Putamen (tissue), 1 donor: ENCODE results near the gene NISCH.

Experiments
- DNase-seq: peaks from one replicate; pipeline ENCODE4 v3.0.0-alpha.2; 2016; ENCODE audit warnings: low spot score

NISCH gene

DNA sequence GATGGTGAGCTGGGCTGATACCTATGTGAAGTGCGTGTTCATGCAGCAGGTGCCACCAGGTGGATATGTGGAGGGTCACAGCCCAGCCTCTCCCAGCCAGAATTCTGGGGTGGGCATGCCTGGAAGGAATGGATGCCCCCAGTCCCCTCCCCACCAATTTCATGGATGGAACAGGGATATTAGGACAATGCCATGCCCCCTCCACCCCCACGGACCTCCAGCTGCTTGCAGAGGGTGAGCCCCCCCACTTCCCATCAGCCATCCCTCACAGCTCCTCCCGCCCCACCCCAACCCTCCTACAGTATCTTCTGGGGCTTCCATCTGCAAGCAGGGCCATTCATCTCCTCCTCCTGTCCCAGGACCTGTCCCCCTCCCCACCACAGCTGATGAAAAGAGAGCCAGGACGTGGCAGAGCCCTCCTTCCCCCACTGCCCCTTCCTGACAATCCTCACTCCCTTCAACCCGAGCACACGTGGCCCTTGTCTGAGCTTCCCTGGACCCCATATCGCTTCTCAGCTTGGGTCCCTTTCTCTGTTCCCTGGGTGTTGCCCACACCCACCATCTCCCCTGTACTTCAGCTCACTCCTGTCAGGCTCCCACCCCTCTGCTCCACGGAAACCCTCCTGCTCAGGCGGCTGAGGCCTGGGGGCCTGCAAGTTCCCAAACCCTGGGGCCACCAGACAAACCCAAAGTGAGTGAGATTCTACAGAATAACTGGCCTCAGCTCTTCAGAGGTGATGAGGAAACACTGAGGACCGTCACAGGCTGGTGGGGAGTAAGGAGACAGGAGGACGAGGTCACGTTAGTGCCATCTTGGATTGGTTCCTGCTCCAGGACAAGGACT, 7.7 kb upstream of the NISCH start:
- no peak for DNase-seq

DNA sequence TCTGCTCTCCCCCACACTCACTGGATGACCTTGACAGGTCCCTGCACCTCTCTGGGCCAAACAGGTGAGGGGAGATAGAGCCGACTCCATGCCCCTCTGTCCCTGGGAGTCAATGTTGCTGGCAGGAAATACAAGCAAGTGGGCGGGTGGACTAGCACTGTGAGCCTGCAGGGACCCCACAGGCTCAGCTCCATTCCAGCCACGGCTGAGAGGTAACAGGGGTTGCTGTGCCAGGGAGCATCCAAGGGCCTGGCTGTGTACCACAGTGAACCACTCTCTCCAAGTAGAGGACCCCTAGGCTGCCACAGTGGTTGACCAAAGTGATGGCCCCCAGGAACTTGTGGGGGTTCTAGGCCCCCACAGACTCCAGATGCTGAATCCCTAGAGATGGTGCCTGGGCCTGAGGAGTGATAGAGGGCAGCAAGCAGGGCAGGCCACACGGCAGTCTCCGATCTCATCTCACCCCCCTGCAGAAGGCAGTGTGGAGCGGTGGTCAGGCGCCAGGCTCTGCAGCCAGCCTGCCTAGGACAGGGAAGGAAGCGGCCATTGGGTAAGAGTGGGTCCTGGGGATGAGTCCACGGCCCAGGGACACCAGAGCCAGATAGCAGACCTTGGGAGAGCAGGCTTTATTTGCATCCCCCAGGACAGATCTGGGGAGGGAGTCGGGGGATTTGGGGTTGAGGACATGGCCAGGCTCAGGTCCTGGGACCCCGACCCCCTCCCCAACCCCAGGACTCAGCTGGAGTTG, 4.7 kb upstream of the NISCH start:
- DNase-seq: no peak

DNA sequence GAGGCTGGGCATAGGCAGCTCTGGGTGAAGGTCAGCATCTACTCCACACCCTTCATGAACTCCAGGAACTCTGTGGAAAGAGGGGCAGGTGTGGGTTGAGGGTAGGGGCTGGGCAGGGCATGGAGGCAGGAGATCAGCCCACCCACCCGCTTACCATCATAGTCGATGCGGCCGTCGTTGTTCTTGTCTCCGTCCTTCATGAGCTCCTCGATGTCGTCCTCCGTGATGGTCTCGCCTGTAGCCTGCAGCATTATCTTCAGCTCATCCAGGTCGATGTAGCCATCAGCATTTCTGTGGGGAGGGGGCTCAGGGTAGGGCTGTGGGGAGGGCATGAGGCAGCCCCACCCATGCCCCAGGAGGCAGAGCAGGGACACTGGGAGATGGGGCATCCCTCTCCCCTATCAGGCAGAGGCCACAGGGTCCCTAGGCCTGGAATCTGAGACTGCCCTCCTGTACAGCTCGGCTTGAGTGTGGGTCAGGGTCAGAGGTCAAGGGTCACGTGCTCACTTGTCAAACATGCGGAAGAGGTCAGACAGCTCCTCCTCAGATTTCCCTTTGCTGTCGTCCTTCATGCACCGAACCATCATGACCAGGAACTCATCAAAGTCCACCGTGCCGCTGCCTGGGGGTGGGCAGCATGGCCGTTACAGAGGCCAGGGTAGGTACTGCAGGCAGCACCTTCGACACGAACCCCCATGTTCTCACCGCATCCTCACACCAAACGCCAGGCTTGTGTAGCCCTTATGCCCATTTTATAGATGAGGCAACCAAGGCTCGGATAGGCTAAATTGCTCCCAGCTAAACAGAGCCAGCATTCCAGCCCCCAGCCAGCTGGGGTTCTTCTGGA, 3.9 kb upstream of the NISCH start:
- DNase-seq: no peak

DNA sequence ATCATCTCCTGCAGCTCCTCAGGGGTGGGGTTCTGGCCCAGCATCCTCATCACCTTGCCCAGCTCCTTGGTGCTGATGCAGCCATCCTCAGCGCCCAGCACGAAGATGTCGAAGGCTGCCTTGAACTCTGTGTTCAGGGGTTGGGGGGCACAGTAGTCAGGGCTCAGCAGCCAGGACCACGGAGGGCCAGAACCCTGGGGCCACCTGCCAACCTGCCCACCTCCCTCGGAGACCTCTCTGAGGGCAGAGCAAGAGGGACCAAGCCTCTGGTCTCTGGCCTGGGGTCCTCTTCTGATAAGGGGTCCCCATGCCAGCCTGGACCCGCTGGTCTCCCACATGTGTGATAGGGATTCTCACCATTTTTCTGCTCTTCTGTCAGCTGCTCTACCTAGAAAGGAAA, 3.3 kb upstream of the NISCH start:
- DNase-seq: no peak

DNA sequence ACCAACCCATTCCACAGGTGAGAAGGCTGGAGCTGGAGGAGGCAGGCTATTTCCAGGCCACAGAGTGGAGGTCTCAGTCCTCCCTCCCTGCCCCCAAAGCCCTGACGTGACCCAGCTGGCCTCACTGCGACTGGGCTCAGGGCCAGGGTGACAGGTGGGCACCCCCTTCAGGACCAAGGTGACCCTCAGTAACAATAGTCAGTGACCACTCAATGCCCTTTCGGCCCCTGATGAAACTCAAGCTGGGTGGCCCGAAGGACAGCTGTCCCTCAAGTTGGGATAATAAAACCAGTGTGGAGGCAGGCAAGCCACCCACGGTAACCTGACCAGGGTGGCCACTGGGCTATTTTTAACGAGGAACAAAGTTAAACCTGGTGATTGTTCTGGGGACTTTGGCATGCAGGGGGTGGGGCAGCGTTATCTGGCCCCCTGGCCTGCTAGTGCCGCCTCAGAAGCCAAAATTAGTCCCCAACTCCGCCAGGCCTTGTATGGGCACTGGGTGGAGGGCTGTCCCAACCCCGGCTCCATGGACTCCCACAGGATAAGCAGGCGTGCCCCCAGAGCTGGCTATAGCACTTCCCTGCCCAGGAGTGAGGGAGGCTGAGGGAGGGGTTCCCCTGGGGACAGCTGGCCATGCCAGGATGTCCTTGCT, 2.7 kb upstream of the NISCH start:
- no peak for DNase-seq

DNA sequence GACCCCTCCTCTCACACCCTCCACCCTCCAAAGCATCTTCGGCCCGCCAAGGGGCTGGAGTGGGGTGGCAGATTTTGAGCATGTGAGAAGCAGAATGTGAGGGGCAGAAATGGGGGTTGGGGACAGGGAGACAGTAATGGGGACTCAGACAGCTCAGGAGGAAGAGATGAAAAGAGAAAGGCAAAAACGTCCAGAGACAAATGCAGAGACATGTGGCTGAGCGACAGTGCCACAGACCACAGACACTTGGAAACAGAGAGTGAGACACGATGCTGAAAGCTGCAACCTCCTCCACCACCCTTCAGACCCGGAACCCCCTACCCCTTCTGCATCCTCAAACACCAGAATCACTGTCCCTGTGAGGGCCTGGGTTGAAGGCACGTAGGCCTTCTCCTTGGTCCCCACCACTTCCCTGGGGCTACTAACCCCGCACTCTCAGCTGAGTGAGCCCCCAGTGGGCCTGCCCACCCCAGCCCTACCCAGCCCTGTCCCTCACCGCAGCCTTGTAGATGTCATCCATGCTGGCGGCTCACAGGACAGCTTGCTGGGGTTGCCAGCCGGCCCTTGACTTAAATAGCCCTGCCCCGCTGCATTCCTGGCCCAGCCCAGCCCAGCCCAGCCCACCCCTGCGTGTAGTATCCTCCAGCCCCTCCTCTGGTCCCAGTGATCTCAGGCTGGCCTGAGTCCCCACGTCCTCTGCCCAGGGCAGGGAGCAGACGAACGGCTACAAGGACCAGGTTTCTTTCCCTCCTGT, 1.7 kb upstream of the NISCH start, which contains the start of gene TNNC1:
TNNC1 (minus strand) TSS at position 546 of the 754 bp plus-strand sequence; CDS start at position 520, 26 bp downstream.
- no peak for DNase-seq

DNA sequence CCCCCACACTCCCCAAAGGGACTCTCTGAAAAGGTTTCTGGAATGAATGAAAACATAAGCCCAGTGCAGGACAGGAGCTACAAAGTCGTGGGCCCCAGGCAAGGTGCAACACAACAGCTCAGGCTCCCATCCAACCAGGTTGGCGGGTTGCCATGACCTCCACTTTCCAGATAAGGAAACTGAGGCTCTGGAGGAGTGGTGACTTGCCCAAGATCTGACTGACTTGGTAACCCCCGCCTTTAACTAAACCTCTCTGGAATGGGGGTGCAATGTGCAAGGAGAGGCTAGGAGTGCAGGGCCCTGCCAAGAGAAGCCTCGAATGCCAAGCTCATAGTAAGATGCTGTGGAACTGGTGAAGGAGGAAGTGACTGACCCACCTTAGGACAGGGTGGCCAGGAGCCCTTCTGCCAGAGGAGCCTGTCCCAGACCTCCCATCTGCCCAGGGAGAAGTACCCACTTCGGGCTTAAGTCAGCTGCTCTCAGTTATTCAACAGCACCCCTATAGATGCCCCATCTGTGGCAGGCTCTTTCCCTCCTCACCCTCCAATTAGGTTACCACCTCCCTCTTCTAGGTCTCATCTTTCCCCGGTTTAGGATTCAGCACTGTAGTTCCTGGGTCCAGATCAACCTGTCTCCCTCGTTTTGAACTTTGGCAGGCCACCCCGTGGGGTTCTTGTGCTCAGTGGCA, 1.0 kb upstream of the NISCH start:
- no peak for DNase-seq

DNA sequence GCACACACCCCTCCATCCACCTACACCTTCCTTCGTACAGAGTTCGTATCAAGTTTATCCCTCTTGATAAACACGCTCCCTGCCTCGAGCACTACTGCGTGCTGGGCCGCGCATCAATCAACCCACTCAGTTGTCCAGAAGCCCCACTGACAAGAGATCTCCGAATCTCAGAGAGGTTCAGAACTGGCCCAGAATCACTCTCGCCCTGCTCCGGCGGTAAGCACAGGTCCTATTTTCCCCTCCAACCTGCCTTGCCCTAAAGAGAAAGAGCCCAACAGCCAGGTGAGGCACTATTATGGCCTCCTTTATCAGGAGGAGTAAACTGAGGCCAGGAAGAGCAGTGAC, 494 bp upstream of the NISCH start:
- DNase-seq: peak; percentile 10

DNA sequence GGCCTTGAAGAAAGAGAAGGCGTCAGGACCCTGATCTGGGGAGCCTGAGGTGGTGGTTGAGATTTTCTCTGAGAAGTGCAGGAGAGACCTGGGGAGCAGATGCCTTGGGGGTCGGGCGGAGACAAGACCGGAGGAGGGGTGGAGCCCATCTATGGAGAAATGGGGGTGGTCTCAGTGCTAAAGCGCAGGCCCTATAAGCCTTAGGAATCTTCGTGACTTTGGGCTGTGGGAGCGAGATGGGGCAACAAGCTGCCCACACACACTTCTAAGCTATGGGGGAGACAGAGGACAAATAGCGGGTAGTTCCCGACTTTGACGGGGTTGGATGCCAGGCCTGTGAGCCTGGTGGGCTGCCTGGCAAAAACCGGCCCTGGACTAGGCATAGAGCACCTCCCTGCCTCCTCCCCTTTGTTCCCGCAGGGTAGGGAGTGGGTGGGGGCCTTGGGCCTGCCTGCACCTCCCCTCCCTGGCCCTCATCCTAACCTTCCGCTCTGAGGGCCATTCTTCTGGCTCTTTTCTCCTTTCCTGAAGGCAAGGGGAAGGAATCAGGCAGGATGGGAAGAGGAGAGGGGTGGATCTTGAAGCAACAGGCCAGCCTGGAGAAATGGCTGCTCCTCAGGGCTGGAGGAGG, 880 bp downstream of the NISCH start:
- DNase-seq: peak; percentile 12

DNA sequence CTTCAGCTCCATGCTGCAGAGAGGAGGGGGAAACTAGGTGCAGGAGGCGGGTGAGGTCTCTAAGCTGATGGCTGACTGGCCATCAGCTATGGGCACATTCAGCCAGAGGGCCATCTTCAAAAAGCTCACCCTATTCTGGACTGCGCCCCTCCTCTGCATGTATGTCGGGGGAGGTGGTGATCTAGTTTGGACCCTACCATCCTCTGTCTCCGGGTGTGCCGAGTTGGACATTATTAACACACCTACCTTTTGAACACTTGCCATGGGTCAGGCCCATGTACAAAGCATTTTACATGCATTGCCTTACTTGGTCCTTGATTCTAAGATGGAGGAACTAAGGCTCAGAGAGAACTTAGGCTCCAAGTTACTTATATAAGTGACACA, 1.4 kb downstream of the NISCH start:
- DNase-seq: no peak

DNA sequence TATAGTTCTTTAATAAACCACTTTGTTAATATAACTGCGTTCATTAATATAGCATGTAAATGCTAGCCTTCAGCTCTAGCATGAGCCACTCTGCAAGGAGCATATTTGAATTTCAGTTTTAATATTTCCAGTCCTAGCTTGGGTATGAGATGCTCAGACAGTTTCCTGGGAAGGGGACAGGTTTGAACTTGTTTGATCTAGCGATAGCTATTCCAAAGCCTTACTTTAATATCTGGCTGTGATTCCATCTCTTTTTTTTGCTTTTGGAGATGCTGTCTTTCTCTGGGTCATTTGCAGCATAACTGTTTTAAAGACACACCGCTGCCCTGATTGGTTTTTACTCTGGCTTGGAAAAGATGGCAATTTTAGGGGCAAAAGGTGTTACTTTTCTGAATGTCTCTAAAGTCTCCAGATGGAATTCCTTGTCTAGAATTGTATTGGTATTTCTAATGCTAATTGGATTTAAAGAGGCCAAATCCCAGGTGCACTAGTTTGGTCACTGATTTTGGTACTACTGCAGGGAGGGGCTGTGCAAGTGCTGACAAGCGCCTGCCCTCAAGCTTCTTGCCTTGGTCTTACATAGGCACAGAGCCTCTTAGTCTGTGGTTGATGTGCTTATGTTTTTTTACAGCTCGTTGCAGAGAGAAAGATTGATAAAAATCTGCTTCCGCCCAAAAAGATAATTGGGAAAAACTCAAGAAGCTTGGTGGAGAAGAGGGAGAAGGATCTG, 2.8 kb downstream of the NISCH start:
- DNase-seq: no peak

DNA sequence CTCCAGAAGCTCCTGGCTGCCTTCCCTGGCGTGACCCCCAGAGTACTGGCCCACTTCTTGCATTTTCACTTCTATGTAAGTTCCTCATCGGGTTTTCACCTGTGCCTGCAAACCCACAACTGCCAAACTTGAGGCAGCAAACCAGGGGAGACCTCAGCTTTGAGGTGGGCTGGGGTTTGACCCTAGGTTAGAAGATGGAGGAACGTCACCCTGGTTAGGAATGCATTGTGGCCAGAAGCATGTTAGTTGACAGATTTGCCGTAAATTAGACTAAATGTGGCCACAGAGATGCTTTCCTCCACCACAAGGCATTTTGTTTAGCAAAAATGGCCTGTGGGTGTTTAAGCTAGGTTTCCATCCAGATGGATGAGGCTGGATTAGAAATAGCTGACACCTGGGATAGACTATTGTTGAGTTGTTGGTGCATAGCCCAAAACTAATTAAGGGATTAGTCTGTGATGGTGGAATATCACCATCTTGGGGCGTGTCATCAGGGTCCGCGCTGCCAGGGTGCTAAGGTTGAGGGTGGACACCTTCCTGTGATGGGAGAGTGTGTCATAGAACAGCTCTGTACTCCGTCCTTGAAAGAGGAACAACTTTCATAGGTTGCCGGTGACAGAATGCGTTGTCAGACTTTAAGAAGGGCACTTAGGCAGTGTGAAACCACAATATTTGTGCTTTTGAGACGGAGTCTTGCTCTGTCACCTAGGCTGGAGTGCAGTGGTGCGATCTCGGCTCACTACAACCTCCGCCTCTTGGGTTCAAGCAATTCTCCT, 3.6 kb downstream of the NISCH start:
- DNase-seq: no peak

DNA sequence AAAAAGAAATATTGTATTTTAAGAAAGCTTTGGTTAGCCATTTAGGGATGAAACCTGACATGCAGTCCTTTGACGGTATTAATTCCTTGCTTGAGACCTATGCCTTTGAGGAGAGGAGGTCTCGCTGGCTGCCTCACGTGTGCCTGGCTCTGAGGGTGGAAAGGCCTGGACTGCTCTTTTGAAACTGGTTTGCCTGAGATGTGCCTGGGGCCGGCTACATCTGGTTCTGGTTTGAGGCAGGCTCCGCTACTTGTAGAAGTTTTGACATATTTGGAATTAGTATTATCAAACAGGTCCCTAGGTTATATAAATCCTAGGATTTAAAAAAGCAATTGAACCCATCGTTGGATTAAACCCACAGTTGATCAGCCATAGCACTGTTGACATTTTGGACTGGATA, 6.5 kb downstream of the NISCH start:
- no peak for DNase-seq

DNA sequence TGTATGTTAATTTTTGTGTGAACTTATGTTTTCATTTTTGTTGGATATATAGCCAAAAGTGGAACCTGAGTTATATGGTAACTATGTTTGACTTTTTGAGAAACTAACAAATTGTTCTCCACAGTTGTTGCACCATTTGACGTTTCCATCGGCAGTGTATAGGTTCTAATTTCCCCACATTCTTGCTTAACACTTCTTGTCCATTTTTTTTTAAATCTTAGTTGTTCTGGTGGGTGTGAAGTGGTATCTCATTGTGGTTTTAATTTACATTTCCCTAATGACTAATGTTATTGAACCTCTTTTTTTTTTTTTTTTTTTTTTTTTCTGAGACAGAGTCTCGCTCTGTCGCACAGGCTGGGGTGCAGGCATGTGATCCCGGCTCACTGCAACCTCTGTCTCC, 8.0 kb downstream of the NISCH start:
- no peak for DNase-seq

DNA sequence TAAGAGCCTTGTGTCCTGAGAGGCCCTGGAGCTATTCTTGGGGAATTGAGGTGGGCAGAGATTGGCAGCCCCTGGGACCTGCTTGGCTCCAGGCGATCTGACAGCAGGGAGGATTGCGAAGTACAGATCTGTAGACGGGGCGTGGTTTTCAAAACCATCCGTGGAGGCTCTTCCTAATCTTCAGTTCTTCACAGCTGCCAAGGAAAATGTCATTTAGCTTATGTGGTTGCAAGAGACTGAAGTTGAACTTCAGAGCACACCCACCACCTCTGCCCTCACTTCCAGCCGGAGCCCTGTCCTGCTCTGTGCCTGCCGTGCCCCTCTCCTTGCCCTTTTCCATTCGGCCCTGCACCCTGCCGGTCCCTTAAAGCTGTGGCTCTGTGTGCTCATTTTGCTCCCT, 12.9 kb downstream of the NISCH start:
- DNase-seq: peak; percentile 33

DNA sequence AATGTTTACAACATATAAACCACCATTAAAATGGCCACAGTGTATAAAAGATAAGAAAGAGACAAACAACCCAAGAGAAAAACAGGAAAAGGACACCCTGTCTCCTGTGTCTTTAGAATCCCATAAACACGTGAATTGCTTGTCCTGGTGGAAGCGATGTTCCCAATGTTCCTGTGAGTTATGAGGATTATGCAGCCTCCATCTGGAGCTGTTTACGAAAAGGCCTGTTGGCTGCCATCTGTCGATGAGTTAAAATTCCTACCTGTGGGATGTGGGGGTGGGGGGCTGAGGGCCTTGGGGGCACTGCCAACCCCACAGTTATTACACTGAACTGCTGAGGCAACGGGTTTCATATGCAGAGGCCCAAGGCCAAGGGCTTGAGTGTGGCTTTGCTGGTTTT, 13.6 kb downstream of the NISCH start:
- no peak for DNase-seq

DNA sequence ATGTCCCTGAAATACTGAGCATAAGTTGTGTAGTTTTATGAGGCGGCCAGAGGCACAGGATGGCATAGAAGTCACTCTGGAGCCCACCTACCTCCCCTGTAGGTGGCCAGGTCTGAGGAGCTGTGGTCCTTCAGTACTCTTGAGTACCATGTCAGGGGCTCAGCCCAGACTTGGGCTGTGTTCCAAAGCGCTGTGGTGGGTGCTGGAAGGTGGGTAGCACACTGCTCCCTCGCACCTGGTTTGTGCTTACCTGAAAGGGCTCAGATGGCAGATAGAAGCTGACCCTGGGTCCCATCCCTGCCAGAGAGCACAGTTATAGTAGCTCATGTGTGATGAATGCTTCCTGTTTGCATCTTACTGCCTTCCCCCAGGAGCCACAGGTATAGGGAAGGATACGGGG, 15.5 kb downstream of the NISCH start:
- no peak for DNase-seq

DNA sequence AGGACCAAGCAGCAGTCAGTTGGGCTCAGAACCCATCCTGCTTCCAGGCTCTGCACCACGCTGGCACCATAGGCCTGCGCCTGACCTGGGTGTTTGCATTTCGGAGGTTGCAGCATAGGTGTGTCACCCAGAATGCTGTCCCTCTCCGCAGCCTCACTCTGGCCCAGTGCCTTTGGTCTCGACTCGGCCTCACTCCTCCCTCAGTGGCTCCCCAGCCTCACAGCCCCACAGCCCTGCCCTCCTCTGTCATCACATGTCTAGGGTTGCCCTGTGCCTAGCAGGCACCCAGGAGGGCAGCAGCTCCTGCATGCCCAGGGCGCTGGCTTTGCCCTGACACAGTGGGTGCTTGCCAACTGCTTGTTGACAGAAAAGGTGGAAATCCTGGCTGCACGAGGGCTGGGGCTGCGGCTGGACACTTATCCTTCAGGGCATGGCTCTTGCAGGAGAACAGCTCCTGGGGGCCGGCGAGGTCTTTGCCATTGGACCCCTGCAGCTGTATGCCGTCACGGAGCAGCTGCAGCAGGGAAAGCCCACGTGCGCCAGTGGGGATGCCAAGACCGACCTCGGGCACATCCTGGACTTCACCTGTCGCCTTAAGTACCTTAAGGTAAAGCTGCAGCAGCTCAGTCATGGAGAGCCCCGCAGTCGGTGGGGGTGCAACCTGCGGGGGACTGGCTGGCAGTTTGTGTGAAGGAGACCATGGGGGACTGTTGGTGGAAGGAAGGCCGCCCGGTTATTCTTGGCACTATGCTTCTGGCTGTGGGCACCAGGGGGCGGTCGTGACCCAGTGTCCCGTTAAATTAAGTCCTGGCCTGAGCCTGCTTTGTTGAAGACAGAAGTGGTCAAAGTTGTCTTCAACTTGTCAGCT, 16.2 kb downstream of the NISCH start:
- DNase-seq: peak; percentile 39
